ENCODE data around the gene GRIK4. TPM values are rescaled to one million over a fixed set of nuclear protein-coding genes. Genes with fewer than 3 reads are reported as not detected.

GRIK4 gene
- total and polyA plus RNA-seq, 2 experiments from 2014 or later, result not detected

- Histone ChIP-seq H4K20me1 (ENCODE audit: insufficient read depth) (no peaks in the 10 kb centered on the region), H3K4me1 (ENCODE audit: insufficient read depth) (peaks cover 13% of the 10 kb centered on the region), H3K9me3 (ENCODE audit: low read depth) (no peaks in the 10 kb centered on the region), H3K9ac (no peak overlapping the region), H3K4me2 (ENCODE audit: unreplicated experiment) (no peak overlapping the region), H3K4me3 (no peak overlapping the region), H3F3A (ENCODE audit: insufficient read depth) (peaks cover 14% of the 10 kb centered on the region), H3K27ac (no peak overlapping the region), H3K79me2 (ENCODE audit: insufficient read depth) (no peaks in the 10 kb centered on the region), H3K36me3 (ENCODE audit: low read depth) (no peaks in the 10 kb centered on the region), H3K9me2 (ENCODE audit: insufficient read depth) (no peaks in the 10 kb centered on the region), H2AFZ (no peak overlapping the region), H3K27me3 (replicated peaks; ENCODE audit: insufficient read depth) (no peaks in the 10 kb centered on the region)
- DNase-seq, result no peak
- WGBS, 2 experiments (ENCODE audit: low coverage in 1 of 2, low lambda C conversion rate in 2 of 2, missing lambda C conversion rate in 2 of 2), result 84% methylated on average over 8 of the region's 8 CpGs
- in situ Hi-C loops (cut with MboI), result no loop called here
- no peak for TF ChIP-seq EZH2phosphoT487 (IDR thresholded peaks at IDR 0.05; ENCODE audit: insufficient read depth, low read depth)
- no peak for TF ChIP-seq EZH2 (IDR thresholded peaks at IDR 0.05; ENCODE audit: insufficient read depth, poor library complexity, severe bottlenecking)
Observed at GRCh38 chr11:120568572-120569307, 57.2 kb downstream of the GRIK4 start.

GRCh38 chr11:120569861-120570260 is 58.3 kb downstream of the GRIK4 start:
- Histone ChIP-seq H3K4me1 (ENCODE audit: insufficient read depth) (peaks cover 13% of the 10 kb centered on the region), H2AFZ (no peak overlapping the region), H3K27ac (no peak overlapping the region), H3F3A (ENCODE audit: insufficient read depth) (peaks cover 14% of the 10 kb centered on the region), H3K9me2 (ENCODE audit: insufficient read depth) (no peaks in the 10 kb centered on the region), H3K9me3 (ENCODE audit: low read depth) (no peaks in the 10 kb centered on the region), H3K4me3 (no peak overlapping the region), H3K9ac (no peak overlapping the region), H3K27me3 (replicated peaks; ENCODE audit: insufficient read depth) (no peaks in the 10 kb centered on the region), H4K20me1 (ENCODE audit: insufficient read depth) (no peaks in the 10 kb centered on the region), H3K4me2 (ENCODE audit: unreplicated experiment) (no peak overlapping the region), H3K79me2 (ENCODE audit: insufficient read depth) (no peaks in the 10 kb centered on the region), H3K36me3 (ENCODE audit: low read depth) (no peaks in the 10 kb centered on the region)
- DNase-seq, result no peak
- WGBS, 2 experiments (ENCODE audit: low coverage in 1 of 2, low lambda C conversion rate in 2 of 2, missing lambda C conversion rate in 2 of 2), result 61 to 67% methylated on average over 7 of the region's 7 CpGs
- in situ Hi-C loops (cut with MboI), result no loop called here
- TF ChIP-seq EZH2 (IDR thresholded peaks at IDR 0.05; ENCODE audit: insufficient read depth, poor library complexity, severe bottlenecking) (no peak), EZH2phosphoT487 (IDR thresholded peaks at IDR 0.05; ENCODE audit: insufficient read depth, low read depth) (no peak)

- TF ChIP-seq EZH2 (IDR thresholded peaks at IDR 0.05; ENCODE audit: insufficient read depth, poor library complexity, severe bottlenecking) (no peak), EZH2phosphoT487 (IDR thresholded peaks at IDR 0.05; ENCODE audit: insufficient read depth, low read depth) (no peak)
- Histone ChIP-seq H3K4me2 (ENCODE audit: unreplicated experiment) (no peak overlapping the region), H3K9ac (no peak overlapping the region), H2AFZ (no peak overlapping the region), H3K36me3 (ENCODE audit: low read depth) (no peaks in the 10 kb centered on the region), H3K79me2 (ENCODE audit: insufficient read depth) (no peaks in the 10 kb centered on the region), H3K27me3 (replicated peaks; ENCODE audit: insufficient read depth) (peaks cover 13% of the 10 kb centered on the region), H3K4me3 (no peak overlapping the region), H3K9me2 (ENCODE audit: insufficient read depth) (no peaks in the 10 kb centered on the region), H3F3A (ENCODE audit: insufficient read depth) (peaks cover under 1% of the 10 kb centered on the region; the same call in 1 of the 2 replicates), H3K9me3 (ENCODE audit: low read depth) (no peaks in the 10 kb centered on the region), H3K4me1 (ENCODE audit: insufficient read depth) (no peaks in the 10 kb centered on the region), H4K20me1 (ENCODE audit: insufficient read depth) (no peaks in the 10 kb centered on the region), H3K27ac (no peak overlapping the region)
- no peak for DNase-seq
- WGBS, 2 experiments (ENCODE audit: low coverage in 1 of 2, low lambda C conversion rate in 2 of 2, missing lambda C conversion rate in 2 of 2), result 11 to 14% methylated on average over 1 of the region's 1 CpG
- in situ Hi-C loops (cut with MboI), result no loop called here
Observed at GRCh38 chr11:120571476-120571875, 59.9 kb downstream of the GRIK4 start.

- Histone ChIP-seq H3K79me2 (ENCODE audit: insufficient read depth) (no peaks in the 10 kb centered on the region), H3K9me2 (ENCODE audit: insufficient read depth) (no peaks in the 10 kb centered on the region), H3K4me1 (ENCODE audit: insufficient read depth) (no peaks in the 10 kb centered on the region), H3F3A (ENCODE audit: insufficient read depth) (no peaks in the 10 kb centered on the region), H3K4me2 (ENCODE audit: unreplicated experiment) (no peak overlapping the region), H4K20me1 (ENCODE audit: insufficient read depth) (no peaks in the 10 kb centered on the region), H3K9ac (no peak overlapping the region), H3K9me3 (ENCODE audit: low read depth) (no peaks in the 10 kb centered on the region), H3K27me3 (replicated peaks; ENCODE audit: insufficient read depth) (peaks cover 27% of the 10 kb centered on the region), H3K36me3 (ENCODE audit: low read depth) (no peaks in the 10 kb centered on the region), H3K27ac (no peak overlapping the region), H2AFZ (no peak overlapping the region), H3K4me3 (no peak overlapping the region)
- in situ Hi-C loops (cut with MboI), result no loop called here
- 70 to 72% methylated on average over 10 of the region's 10 CpGs for WGBS, 2 experiments (ENCODE audit: low coverage in 1 of 2, low lambda C conversion rate in 2 of 2, missing lambda C conversion rate in 2 of 2)
- no peak for DNase-seq
- no peak for TF ChIP-seq EZH2 (IDR thresholded peaks at IDR 0.05; ENCODE audit: insufficient read depth, poor library complexity, severe bottlenecking)
- no peak for TF ChIP-seq EZH2phosphoT487 (IDR thresholded peaks at IDR 0.05; ENCODE audit: insufficient read depth, low read depth)
Observed at GRCh38 chr11:120573756-120574354, 62.3 kb downstream of the GRIK4 start.
